ENCODE results near the gene ACOT8.
"Not testable (repeated sequence)": the region's sequence is repeated elsewhere in the genome, so short reads cannot be mapped to it uniquely, and the experiment has no call there.

The ACOT8 gene

GRCh38 chr20:45886590-45887345 lies 29.6 kb upstream of the ACOT8 start:
- no peak for DNase-seq

GRCh38 chr20:45883100-45883469 lies 25.9 kb upstream of the ACOT8 start:
- DNase-seq = no peak

- DNase-seq = no peak
Measured at GRCh38 chr20:45882469-45883099, 25.4 kb upstream of the ACOT8 start.

GRCh38 chr20:45880988-45881788 lies 24.0 kb upstream of the ACOT8 start, which contains the start of gene ZSWIM1:
TSS of gene ZSWIM1 (plus strand) at chr20:45881227. CDS start at chr20:45882593, 1,366 bp downstream.
- DNase-seq = peak; percentile 94

GRCh38 chr20:45878076-45878761 lies 21.0 kb upstream of the ACOT8 start:
- DNase-seq = no peak

- no peak for DNase-seq
Measured at GRCh38 chr20:45874576-45874975, 17.4 kb upstream of the ACOT8 start.

- DNase-seq = not testable (repeated sequence)
Measured at GRCh38 chr20:45874104-45874481, 16.9 kb upstream of the ACOT8 start.

- no peak for DNase-seq
Measured at GRCh38 chr20:45873409-45874103, 16.4 kb upstream of the ACOT8 start.

GRCh38 chr20:45872626-45873025 lies 15.4 kb upstream of the ACOT8 start:
- no peak for DNase-seq

- no peak for DNase-seq
Measured at GRCh38 chr20:45867819-45868176, 10.6 kb upstream of the ACOT8 start.

- no peak for DNase-seq
Measured at GRCh38 chr20:45867136-45867818, 10.1 kb upstream of the ACOT8 start.

- DNase-seq = no peak
Measured at GRCh38 chr20:45866454-45866853, 9.3 kb upstream of the ACOT8 start.

GRCh38 chr20:45863543-45864470 lies 6.6 kb upstream of the ACOT8 start:
- DNase-seq = no peak

- DNase-seq = no peak
Measured at GRCh38 chr20:45861221-45862075, 4.3 kb upstream of the ACOT8 start.

- DNase-seq = peak; percentile 35
Measured at GRCh38 chr20:45860560-45861220, 3.5 kb upstream of the ACOT8 start.

GRCh38 chr20:45859916-45860315 lies 2.7 kb upstream of the ACOT8 start:
- no peak for DNase-seq

- DNase-seq = no peak
Measured at GRCh38 chr20:45857882-45858216, 657 bp upstream of the ACOT8 start.

- DNase-seq = no peak
Measured at GRCh38 chr20:45853484-45853883, 3.7 kb downstream of the ACOT8 start.

GRCh38 chr20:45852326-45852725 lies 4.9 kb downstream of the ACOT8 start:
- no peak for DNase-seq

Measured in NCI-H1694 treated with DMSO at 0.1 percent for 48 hours (cell line).